GM12801 (cell line): ENCODE results near the gene SYT12.

ENCODE experiments used
- TF ChIP-seq, protein P1 (sequence below): IDR thresholded peaks from one replicate; pipeline ENCODE4 v1.5.1; 2011; ENCODE audit warnings: control low read depth; ENCODE audit not compliant: insufficient read length; ENCODE audit errors: extremely low read depth

The SYT12 gene

DNA sequence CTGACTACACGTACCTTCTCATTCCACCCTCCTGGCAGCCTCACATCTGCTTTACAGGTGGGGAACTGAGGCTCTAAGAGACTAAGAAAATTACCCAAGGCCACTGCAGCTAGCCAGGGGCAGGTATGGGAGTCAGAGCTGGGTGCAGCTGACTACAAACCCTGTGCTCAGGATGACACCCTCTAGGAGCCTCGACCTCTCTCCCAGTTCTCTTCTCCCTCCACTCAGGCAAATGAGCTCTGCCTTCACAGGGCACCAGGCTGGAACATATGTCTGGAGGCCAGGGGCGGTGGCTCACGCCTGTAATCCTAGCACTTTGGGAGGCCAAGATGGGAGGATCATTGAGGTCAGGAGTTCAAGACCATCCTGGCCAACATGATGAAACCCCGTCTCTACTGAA lies 4.0 kb downstream of the SYT12 start:
- TF ChIP-seq, protein P1, sequence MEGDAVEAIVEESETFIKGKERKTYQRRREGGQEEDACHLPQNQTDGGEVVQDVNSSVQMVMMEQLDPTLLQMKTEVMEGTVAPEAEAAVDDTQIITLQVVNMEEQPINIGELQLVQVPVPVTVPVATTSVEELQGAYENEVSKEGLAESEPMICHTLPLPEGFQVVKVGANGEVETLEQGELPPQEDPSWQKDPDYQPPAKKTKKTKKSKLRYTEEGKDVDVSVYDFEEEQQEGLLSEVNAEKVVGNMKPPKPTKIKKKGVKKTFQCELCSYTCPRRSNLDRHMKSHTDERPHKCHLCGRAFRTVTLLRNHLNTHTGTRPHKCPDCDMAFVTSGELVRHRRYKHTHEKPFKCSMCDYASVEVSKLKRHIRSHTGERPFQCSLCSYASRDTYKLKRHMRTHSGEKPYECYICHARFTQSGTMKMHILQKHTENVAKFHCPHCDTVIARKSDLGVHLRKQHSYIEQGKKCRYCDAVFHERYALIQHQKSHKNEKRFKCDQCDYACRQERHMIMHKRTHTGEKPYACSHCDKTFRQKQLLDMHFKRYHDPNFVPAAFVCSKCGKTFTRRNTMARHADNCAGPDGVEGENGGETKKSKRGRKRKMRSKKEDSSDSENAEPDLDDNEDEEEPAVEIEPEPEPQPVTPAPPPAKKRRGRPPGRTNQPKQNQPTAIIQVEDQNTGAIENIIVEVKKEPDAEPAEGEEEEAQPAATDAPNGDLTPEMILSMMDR, result no peak

DNA sequence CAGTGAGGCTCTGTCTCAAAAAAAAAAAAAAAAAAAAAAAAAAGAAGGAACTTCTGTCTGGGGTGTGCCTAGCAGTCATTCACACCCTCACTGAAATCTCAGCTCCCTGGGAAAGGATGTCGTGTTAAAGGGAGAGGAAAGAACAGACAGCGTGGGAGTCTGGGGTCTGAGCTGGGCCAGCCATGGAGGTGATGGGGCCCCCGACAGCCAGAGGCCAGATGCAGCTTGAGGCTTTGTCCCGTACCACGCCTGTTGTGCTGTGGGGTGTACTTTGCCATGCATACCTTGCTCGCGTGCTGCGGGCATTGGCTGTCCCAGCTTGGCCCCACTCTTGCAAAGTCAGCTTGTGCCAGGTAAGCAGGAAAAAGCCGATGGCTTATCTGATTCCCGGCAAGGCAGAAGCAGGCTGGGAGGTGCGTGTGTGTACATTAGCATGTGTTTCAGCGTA lies 4.6 kb downstream of the SYT12 start:
- TF ChIP-seq, protein P1, result no peak

DNA sequence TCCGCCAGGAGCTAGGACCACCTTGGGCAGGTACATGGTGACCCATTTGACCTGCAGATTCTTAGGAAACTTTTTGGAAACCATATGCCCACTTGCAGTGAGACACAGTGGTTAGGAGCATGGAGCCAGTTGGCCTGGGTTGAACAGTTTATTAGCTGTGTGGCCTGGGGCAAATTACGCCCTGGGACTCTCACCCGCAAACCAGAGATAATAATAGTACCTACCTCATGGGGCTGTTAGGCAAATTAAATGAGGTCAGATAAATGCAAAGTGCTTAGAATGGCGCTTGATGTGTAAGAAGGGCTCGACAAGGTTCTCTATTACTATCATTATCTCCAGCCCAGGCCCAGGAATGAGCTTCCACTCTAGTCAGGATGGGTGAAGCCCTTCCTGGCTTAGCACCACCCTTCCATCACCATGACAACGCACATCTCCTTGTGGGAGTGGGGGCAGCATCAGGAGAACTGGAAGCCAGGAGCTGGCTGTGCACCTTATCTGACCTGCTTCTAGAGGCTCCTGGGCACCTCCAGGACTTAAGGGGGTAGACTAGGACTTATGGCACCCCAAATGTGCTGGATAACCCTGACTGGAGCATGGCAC lies 5.1 kb downstream of the SYT12 start:
- TF ChIP-seq, protein P1, result no peak

DNA sequence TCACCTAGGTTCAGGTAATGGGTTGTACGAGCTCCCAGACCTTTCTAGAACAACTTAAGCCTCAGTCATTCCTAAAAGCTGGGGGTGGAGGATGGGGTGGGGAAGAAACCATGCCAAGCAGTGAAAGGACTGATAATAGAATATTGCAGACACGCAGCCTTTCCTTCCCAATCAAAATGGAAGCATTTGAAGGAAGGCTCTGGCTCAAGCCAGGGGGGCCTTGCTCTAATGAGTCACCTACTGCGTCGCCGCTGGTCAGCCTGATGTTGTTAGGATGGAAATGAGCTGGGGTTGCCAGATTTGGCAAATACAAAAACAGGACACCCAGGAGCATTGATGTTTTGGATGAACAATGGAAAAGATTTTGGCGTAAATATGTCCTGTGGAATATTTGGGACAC lies 6.2 kb downstream of the SYT12 start:
- TF ChIP-seq, protein P1, result no peak

DNA sequence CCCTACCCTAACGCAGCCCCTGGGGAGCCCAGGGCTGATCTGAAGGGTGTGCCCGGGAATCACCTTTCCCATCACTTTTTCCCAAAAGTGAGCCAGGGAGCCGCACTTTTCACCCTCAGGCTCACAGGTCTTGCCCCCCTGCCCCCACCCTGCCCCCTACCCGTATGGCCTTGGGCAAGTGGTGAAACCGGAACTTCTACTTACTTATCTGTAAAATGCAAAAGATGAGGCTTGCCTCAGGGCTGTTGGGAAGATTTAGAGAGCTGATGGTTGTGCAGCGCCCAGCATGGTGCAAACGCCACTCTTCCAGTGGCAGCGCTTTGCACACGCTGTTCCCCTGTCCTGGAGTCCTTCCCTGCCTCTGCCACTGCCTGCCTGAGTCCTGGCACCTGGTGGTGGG lies 8.0 kb downstream of the SYT12 start:
- TF ChIP-seq, protein P1, result no peak

DNA sequence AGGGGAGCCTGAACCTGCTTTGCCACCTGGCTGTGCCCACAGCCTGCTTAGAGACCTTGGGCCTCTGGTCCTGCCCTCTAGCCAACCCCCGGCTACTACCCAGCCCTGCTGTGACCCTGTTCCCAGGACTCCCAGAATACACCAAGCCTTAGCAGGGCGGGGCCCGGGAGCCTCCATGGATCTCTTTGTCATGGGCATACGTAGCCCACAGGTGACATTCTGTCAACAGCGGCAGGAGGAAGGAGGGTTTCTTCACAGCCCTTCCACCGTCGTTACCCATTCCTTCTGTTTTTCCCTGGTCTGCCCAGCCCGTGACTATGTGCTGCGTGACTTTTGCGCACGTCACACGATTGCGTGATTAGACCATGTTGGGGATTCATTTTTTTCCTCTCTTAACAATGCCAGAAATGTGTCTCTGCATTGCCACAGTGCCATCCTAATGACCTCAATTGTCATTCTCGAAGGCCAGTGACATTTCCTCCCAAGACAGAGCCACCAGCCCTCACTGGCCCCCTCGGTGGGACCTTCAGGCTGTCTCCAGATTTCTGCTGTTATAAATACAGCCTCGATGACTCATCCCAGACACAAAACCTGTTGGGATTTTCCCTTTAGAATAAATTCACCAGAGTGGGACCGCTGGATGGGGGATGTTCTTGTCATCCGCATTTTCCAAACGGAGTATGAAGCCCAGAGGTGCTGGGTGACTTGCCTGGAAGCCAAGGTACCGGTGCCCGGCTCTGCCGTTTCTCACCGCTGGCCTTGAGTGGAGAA lies 9.0 kb downstream of the SYT12 start:
- TF ChIP-seq, protein P1, result no peak

DNA sequence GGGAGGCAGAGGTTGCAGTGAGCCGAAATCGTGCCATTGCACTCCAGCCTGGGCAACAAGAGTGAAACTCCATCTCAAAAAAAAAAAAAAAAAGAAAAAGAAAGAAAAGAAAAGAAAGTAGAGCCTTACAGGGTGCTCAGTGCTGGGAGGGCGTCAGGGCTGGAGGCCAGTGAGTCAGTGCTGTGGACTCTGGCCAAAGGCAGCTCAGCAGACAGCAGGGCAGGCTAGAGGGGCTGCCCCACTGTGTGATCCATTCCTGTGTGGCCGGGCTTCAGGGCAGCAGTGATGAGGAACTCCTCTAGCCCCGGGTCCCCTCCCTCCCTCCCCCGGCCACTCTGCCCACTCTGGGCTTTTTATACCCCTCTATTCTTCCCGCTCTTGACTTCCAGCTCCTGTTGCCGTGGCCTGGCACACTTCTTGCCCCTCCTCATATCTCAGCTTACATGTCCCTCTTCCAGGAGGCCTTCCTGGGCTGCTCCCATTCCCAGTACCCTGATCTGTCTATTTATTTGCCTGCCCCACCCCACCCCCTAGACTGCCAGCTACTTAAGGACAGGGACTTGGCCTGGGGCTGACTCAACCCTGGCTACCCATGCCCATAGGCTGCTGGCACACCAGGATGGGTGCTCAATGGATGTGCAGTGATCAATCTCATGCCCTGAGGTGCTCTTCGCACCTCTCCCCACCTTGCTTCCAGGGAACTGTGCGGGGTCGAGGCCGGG lies 10.1 kb downstream of the SYT12 start:
- TF ChIP-seq, protein P1, result no peak
